Spleen (tissue), 11 donors: Measurements from ENCODE around the gene ELP1. TPM values are rescaled to one million over a fixed set of nuclear protein-coding genes. Genes with fewer than 3 reads are reported as not detected.

ENCODE experiments used
- DNase-seq: peaks from one replicate; pipeline ENCODE4 v3.0.0-alpha.2; 2020
- H3K27ac ChIP-seq, 8 donors: fragments of 200-600 bp; sonication (generic) in 7 of 8; 1 replicate in 4 of 8; 2 replicates in 4 of 8; pipeline versions ENCODE4 v1.5.0 to v1.8.0; 2016 to 2021; ENCODE audit warnings: inconsistent platforms in 4 of 8, mild to moderate bottlenecking in 4 of 8, moderate library complexity in 1 of 8
- H3K27me3 ChIP-seq, 7 donors: fragments of 200-600 bp; sonication (generic) in 6 of 7; replicated peaks in 1 of 7; 1 replicate in 4 of 7; 2 replicates in 3 of 7; pipeline versions ENCODE4 v1.5.0 to v1.8.0; 2016 to 2021; ENCODE audit warnings: inconsistent platforms in 3 of 7, mild to moderate bottlenecking in 1 of 7
- H3K36me3 ChIP-seq, 6 donors: fragments of 200-600 bp; sonication (generic) in 5 of 6; 1 replicate in 4 of 6; 2 replicates in 2 of 6; pipeline versions ENCODE4 v1.5.0 to v1.8.0; 2016 to 2021; ENCODE audit warnings: inconsistent platforms in 2 of 6
- H3K4me1 ChIP-seq, 6 donors: fragments of 200-600 bp; sonication (generic) in 5 of 6; 1 replicate in 3 of 6; 2 replicates in 3 of 6; pipeline versions ENCODE4 v1.5.0 to v1.8.0; 2016 to 2021; ENCODE audit warnings: inconsistent platforms in 3 of 6
- H3K4me3 ChIP-seq, 8 donors: fragments of 200-600 bp; sonication (generic) in 7 of 8; 1 replicate in 4 of 8; 2 replicates in 4 of 8; pipeline versions ENCODE4 v1.5.0 to v1.8.0; 2016 to 2021; ENCODE audit warnings: inconsistent platforms in 4 of 8, mild to moderate bottlenecking in 4 of 8, moderate library complexity in 2 of 8
- H3K9me3 ChIP-seq, 8 donors: fragments of 200-600 bp; sonication (generic) in 7 of 8; 1 replicate in 4 of 8; 2 replicates in 4 of 8; pipeline versions ENCODE4 v1.5.0 to v1.8.0; 2016 to 2021; ENCODE audit warnings: inconsistent platforms in 4 of 8
- CTCF ChIP-seq, 11 experiments: fragments of 200-600 bp in 7 of 11; fragments of 450-650 bp in 4 of 11; sonication (generic) in 4 of 11; IDR thresholded peaks in 8 of 11; conservative IDR thresholded peaks in 3 of 11; 1 replicate in 7 of 11; 2 replicates in 4 of 11; pipeline versions ENCODE4 v1.4.0 to v1.8.0; 2016 to 2021; ENCODE audit warnings: antibody characterized with exemption in 11 of 11, inconsistent platforms in 4 of 11, mild to moderate bottlenecking in 1 of 11
- POLR2A ChIP-seq, 3 donors: fragments of 450-650 bp; IDR thresholded peaks; one replicate each; pipeline ENCODE4 v1.5.1; 2017; ENCODE audit warnings: antibody characterized with exemption in 3 of 3, mild to moderate bottlenecking in 1 of 3
- POLR2AphosphoS5 ChIP-seq, 3 donors: sonication (generic); formaldehyde crosslinking; IDR thresholded peaks; one replicate each; pipeline ENCODE4 v1.5.1; 2017; ENCODE audit warnings: antibody characterized with exemption in 3 of 3
- WGBS, 5 donors: extraction: QIAGEN DNeasy Blood & Tissue Kit in 3 of 5; methylation state at CpG; one replicate each; pipeline versions ENCODE4 v1.1.5 to v1.1.7; 2013 to 2018; 5-methylcytosine and 5-hydroxymethylcytosine counted together
- intact Hi-C: fragments of 100-400 bp; cut with DNase I; formaldehyde crosslinking; loops from one replicate; pipeline ENCODE4 v1.15.0; 2023; ENCODE audit warnings: low total_unique reads
- polyA plus RNA-seq, 3 donors: library from polyadenylated mRNA; stranded (reverse); fragments of 200-250 nt; gene quantifications; one replicate each; pipeline ENCODE4 v1.2.1, GENCODE V29; 2013
- total RNA-seq, 7 donors: library from RNA; depleted of rRNA in 3 of 7; stranded (reverse); fragments of >200 nt in 3 of 7; fragmentation: NEBNext Ultra II Directional in 4 of 7; extraction: Animal tissue kit (Norgen Biotek cat#: 25700) in 4 of 7; gene quantifications; one replicate each; pipeline versions ENCODE4 v1.1.0 to v1.2.1, GENCODE V29; 2016 to 2021
- donor health status: healthy with polysubstance abuse.
- donor health status: DM: no; HTN: no; CAD: no; lungs with moderate emphysema.
- donor health status: DM: no; HTN: no; CAD: no.
- donor health status: Bipolar disorder and iron deficiency.
- donor health status: healthy.
- donor health status: DM: no; HTN: no; CAD: no.
- donor health status: DM: yes; HTN: yes; CAD: no.

The ELP1 gene
- total and polyA plus RNA-seq, 10 donors, result 9.9 to 30.5 (median 17.6) TPM

GRCh38 chr9:108967916-108968315 lies 34.0 kb upstream of the ELP1 start:
- TF ChIP-seq POLR2A (IDR thresholded peaks at IDR 0.05), result no peak
- no peak for TF ChIP-seq POLR2AphosphoS5 (IDR thresholded peaks at IDR 0.05)
- TF ChIP-seq CTCF (IDR thresholded peaks at IDR 0.05 in 8 of 11, conservative IDR thresholded peaks at IDR 0.05 in 3 of 11), result no peak
- no peak overlapping the region for H3K4me3 ChIP-seq
- intact Hi-C loops, result no loop called here
- H3K4me1 ChIP-seq, result peaks cover 0 to 6% (median 0%) of the 10 kb centered on the region in 6 donors
- H3K27ac ChIP-seq, result no peak overlapping the region
- peaks cover 0 to 12% (median 3%) of the 10 kb centered on the region in 8 donors for H3K9me3 ChIP-seq
- H3K36me3 ChIP-seq, result peaks cover 0 to 34% (median 2%) of the 10 kb centered on the region in 6 donors
- no peaks in the 10 kb centered on the region for H3K27me3 ChIP-seq
- no peak for DNase-seq

- intact Hi-C loops, result no loop called here
- Histone ChIP-seq H3K9me3 (no peaks in the 10 kb centered on the region), H3K27me3 (no peaks in the 10 kb centered on the region), H3K4me1 (no peaks in the 10 kb centered on the region), H3K4me3 (no peak overlapping the region), H3K36me3 (peaks cover 0 to 25% (median 5%) of the 10 kb centered on the region in 6 donors), H3K27ac (no peak overlapping the region)
- 80 to 89% (median 83%) methylated on average over 4 of the region's 4 CpGs for WGBS, 5 donors
- no peak for TF ChIP-seq POLR2AphosphoS5 (IDR thresholded peaks at IDR 0.05)
- TF ChIP-seq POLR2A (IDR thresholded peaks at IDR 0.05), result no peak
- no peak for TF ChIP-seq CTCF (IDR thresholded peaks at IDR 0.05 in 8 of 11, conservative IDR thresholded peaks at IDR 0.05 in 3 of 11)
- DNase-seq, result no peak
Observed at GRCh38 chr9:108963459-108964143, 29.7 kb upstream of the ELP1 start.

GRCh38 chr9:108961151-108961550 lies 27.2 kb upstream of the ELP1 start:
- no peak overlapping the region for H3K27ac ChIP-seq
- no peaks in the 10 kb centered on the region for H3K27me3 ChIP-seq
- intact Hi-C loops, result no loop called here
- DNase-seq, result no peak
- peaks cover 0 to 21% (median 5%) of the 10 kb centered on the region in 6 donors for H3K36me3 ChIP-seq
- TF ChIP-seq POLR2A (IDR thresholded peaks at IDR 0.05) (no peak), CTCF (IDR thresholded peaks at IDR 0.05 in 8 of 11, conservative IDR thresholded peaks at IDR 0.05 in 3 of 11) (no peak), POLR2AphosphoS5 (IDR thresholded peaks at IDR 0.05) (no peak)
- no peaks in the 10 kb centered on the region for H3K4me1 ChIP-seq
- 90 to 97% (median 95%) methylated on average over 2 of the region's 2 CpGs for WGBS, 5 donors
- no peaks in the 10 kb centered on the region for H3K9me3 ChIP-seq
- no peak overlapping the region for H3K4me3 ChIP-seq

GRCh38 chr9:108960331-108960730 lies 26.4 kb upstream of the ELP1 start:
- intact Hi-C loops, result no loop called here
- WGBS, 5 donors, result 70 to 77% (median 73%) methylated on average over 6 of the region's 6 CpGs

More at GRCh38 chr9:108960331-108960730, 26.4 kb upstream of the ELP1 start:
- Histone ChIP-seq H3K4me1 (no peaks in the 10 kb centered on the region), H3K4me3 (no peak overlapping the region), H3K27ac (no peak overlapping the region), H3K9me3 (no peaks in the 10 kb centered on the region), H3K36me3 (peaks cover 0 to 13% (median 5%) of the 10 kb centered on the region in 6 donors), H3K27me3 (no peaks in the 10 kb centered on the region)
- no peak for DNase-seq
- TF ChIP-seq POLR2AphosphoS5 (IDR thresholded peaks at IDR 0.05), result no peak
- TF ChIP-seq POLR2A (IDR thresholded peaks at IDR 0.05), result no peak
- TF ChIP-seq CTCF (IDR thresholded peaks at IDR 0.05 in 8 of 11, conservative IDR thresholded peaks at IDR 0.05 in 3 of 11), result no peak
